Measurements from ENCODE around the gene IFT88.

IFT88 gene

GRCh38 chr13:20623000-20623399 lies 56.0 kb downstream of the IFT88 start:
- H3K9me3 ChIP-seq (ENCODE audit: control insufficient read depth, low read length) = no peaks in the 10 kb centered on the region
- 94 to 97% methylated on average over 3 of the region's 3 CpGs for WGBS, 2 experiments
- H3K4me3 ChIP-seq (ENCODE audit: insufficient read depth, low read depth, low read length) = no peak overlapping the region
- no peaks in the 10 kb centered on the region for H3K36me3 ChIP-seq (ENCODE audit: control insufficient read depth, insufficient read depth, low read length)
- no peaks in the 10 kb centered on the region for H3K4me1 ChIP-seq (ENCODE audit: control insufficient read depth, insufficient read depth, low read length)
- no peaks in the 10 kb centered on the region for H3K27me3 ChIP-seq (ENCODE audit: control insufficient read depth, insufficient read depth, low read length, poor library complexity, severe bottlenecking)
- H3K27ac ChIP-seq (ENCODE audit: insufficient read depth, low read depth, low read length, poor library complexity, severe bottlenecking) = no peak overlapping the region

GRCh38 chr13:20624213-20624612 lies 57.3 kb downstream of the IFT88 start:
- Histone ChIP-seq H3K27me3 (ENCODE audit: control insufficient read depth, insufficient read depth, low read length, poor library complexity, severe bottlenecking) (no peaks in the 10 kb centered on the region), H3K36me3 (ENCODE audit: control insufficient read depth, insufficient read depth, low read length) (no peaks in the 10 kb centered on the region), H3K4me1 (ENCODE audit: control insufficient read depth, insufficient read depth, low read length) (no peaks in the 10 kb centered on the region), H3K4me3 (ENCODE audit: insufficient read depth, low read depth, low read length) (no peak overlapping the region), H3K9me3 (ENCODE audit: control insufficient read depth, low read length) (no peaks in the 10 kb centered on the region), H3K27ac (ENCODE audit: insufficient read depth, low read depth, low read length, poor library complexity, severe bottlenecking) (no peak overlapping the region)
- WGBS, 2 experiments = 91 to 96% methylated on average over 4 of the region's 4 CpGs

DNA sequence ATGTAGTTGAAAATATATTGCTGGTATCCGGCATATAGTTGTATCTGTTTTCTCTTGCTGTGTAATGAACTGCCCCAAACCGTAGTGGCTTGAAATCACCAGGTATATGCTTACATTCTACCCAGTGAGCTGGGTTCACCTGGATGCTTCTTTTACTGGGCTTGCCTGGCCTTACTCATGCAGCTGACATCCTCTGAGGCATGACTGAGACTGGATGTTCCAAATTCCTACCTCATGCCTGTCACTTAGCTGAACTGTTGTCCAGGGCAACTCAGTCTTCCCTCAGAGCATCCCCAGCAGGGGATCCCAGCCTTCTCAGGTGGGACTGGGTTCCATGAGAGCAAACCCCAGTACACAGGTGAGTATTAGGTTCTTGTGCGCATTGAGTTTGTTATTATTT lies 66.8 kb downstream of the IFT88 start:
- H3K4me1 ChIP-seq (ENCODE audit: control insufficient read depth, insufficient read depth, low read length) = no peaks in the 10 kb centered on the region
- 89 to 98% methylated on average over 3 of the region's 3 CpGs for WGBS, 2 experiments
- H3K4me3 ChIP-seq (ENCODE audit: insufficient read depth, low read depth, low read length) = no peak overlapping the region
- H3K27ac ChIP-seq (ENCODE audit: insufficient read depth, low read depth, low read length, poor library complexity, severe bottlenecking) = no peak overlapping the region
- no peaks in the 10 kb centered on the region for H3K9me3 ChIP-seq (ENCODE audit: control insufficient read depth, low read length)
- no peaks in the 10 kb centered on the region for H3K36me3 ChIP-seq (ENCODE audit: control insufficient read depth, insufficient read depth, low read length)
- no peaks in the 10 kb centered on the region for H3K27me3 ChIP-seq (ENCODE audit: control insufficient read depth, insufficient read depth, low read length, poor library complexity, severe bottlenecking)

DNA sequence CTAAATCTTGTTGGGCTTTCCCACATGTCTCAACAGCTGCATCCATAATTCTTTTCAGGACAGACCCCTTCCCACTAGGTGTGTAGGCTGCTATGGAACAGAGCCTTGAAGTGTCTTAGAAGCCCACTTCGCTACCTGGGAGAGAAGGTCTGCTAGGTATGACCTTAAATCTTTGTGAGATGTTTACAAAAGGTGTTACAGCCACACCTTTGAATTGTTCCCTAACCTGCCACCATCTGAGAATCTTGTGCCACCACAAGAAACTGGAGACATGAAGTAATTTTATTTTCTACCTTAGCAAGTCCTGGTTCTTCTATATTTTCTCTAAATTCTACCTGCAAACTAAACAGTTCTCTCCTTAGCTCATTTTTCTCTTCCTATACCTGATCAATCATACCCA lies 69.1 kb downstream of the IFT88 start:
- no peaks in the 10 kb centered on the region for H3K27me3 ChIP-seq (ENCODE audit: control insufficient read depth, insufficient read depth, low read length, poor library complexity, severe bottlenecking)
- H3K36me3 ChIP-seq (ENCODE audit: control insufficient read depth, insufficient read depth, low read length) = no peaks in the 10 kb centered on the region
- no peak overlapping the region for H3K4me3 ChIP-seq (ENCODE audit: insufficient read depth, low read depth, low read length)
- WGBS, 2 experiments = 93 to 100% methylated on average over 1 of the region's 1 CpG
- H3K4me1 ChIP-seq (ENCODE audit: control insufficient read depth, insufficient read depth, low read length) = no peaks in the 10 kb centered on the region
- no peaks in the 10 kb centered on the region for H3K9me3 ChIP-seq (ENCODE audit: control insufficient read depth, low read length)
- H3K27ac ChIP-seq (ENCODE audit: insufficient read depth, low read depth, low read length, poor library complexity, severe bottlenecking) = no peak overlapping the region

DNA sequence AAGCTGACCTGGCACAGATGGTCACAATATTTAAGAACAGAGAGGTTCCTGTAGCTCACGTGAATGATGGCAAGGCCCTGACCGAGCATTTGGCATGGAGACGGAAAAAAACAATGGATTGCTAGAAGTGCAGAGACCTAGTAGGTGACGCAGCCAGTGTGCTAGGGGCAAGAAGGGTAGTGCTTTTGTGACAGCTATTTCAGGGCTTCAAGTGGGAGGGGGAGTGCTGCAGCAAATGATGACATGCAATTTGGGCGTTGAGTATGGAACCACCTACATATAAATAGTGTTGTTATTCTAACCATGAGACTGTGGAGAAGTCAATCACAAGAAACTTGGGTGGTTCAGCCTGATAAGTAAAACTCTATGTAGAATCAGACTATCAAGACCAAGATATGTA lies 70.9 kb downstream of the IFT88 start:
- H3K9me3 ChIP-seq (ENCODE audit: control insufficient read depth, low read length) = no peaks in the 10 kb centered on the region
- no peak overlapping the region for H3K4me3 ChIP-seq (ENCODE audit: insufficient read depth, low read depth, low read length)
- 94 to 97% methylated on average over 5 of the region's 5 CpGs for WGBS, 2 experiments
- no peaks in the 10 kb centered on the region for H3K4me1 ChIP-seq (ENCODE audit: control insufficient read depth, insufficient read depth, low read length)
- no peaks in the 10 kb centered on the region for H3K27me3 ChIP-seq (ENCODE audit: control insufficient read depth, insufficient read depth, low read length, poor library complexity, severe bottlenecking)
- H3K27ac ChIP-seq (ENCODE audit: insufficient read depth, low read depth, low read length, poor library complexity, severe bottlenecking) = no peak overlapping the region
- no peaks in the 10 kb centered on the region for H3K36me3 ChIP-seq (ENCODE audit: control insufficient read depth, insufficient read depth, low read length)

- H3K4me3 ChIP-seq (ENCODE audit: insufficient read depth, low read depth, low read length) = no peak overlapping the region
- H3K4me1 ChIP-seq (ENCODE audit: control insufficient read depth, insufficient read depth, low read length) = no peaks in the 10 kb centered on the region
- no peaks in the 10 kb centered on the region for H3K9me3 ChIP-seq (ENCODE audit: control insufficient read depth, low read length)
- 82 to 97% methylated on average over 1 to 2 of the region's 2 CpGs for WGBS, 2 experiments
- no peaks in the 10 kb centered on the region for H3K27me3 ChIP-seq (ENCODE audit: control insufficient read depth, insufficient read depth, low read length, poor library complexity, severe bottlenecking)
- no peak overlapping the region for H3K27ac ChIP-seq (ENCODE audit: insufficient read depth, low read depth, low read length, poor library complexity, severe bottlenecking)
- no peaks in the 10 kb centered on the region for H3K36me3 ChIP-seq (ENCODE audit: control insufficient read depth, insufficient read depth, low read length)
These were observed 80.8 kb downstream of the IFT88 start for GRCh38 chr13:20647758-20648157.

DNA sequence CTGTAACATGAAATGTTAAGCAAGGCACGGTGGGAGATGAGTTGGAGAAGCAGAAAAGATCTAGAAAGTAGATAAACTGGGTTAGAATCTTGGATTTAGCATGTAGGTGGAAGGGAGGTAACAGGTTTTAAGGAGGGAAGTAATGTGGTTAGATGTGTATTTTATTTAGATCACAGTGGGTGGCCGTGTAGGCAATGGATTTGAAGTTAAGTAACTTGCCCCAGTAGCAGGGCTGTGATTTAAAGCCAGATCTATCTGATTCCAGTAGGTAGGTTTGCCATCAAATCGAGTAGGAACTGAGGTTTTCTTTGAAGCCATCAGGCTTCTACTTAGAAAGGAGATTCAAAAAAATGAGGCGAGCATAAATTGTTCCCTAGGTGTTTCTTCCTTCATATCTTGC lies 86.0 kb downstream of the IFT88 start:
- H3K27me3 ChIP-seq (ENCODE audit: control insufficient read depth, insufficient read depth, low read length, poor library complexity, severe bottlenecking) = no peaks in the 10 kb centered on the region
- no peaks in the 10 kb centered on the region for H3K36me3 ChIP-seq (ENCODE audit: control insufficient read depth, insufficient read depth, low read length)
- H3K4me1 ChIP-seq (ENCODE audit: control insufficient read depth, insufficient read depth, low read length) = no peaks in the 10 kb centered on the region
- no peaks in the 10 kb centered on the region for H3K9me3 ChIP-seq (ENCODE audit: control insufficient read depth, low read length)
- H3K27ac ChIP-seq (ENCODE audit: insufficient read depth, low read depth, low read length, poor library complexity, severe bottlenecking) = no peak overlapping the region
- no peak overlapping the region for H3K4me3 ChIP-seq (ENCODE audit: insufficient read depth, low read depth, low read length)
- 86 to 88% methylated on average over 4 of the region's 4 CpGs for WGBS, 2 experiments

GRCh38 chr13:20654156-20654555 lies 87.2 kb downstream of the IFT88 start:
- Histone ChIP-seq H3K4me1 (ENCODE audit: control insufficient read depth, insufficient read depth, low read length) (no peaks in the 10 kb centered on the region), H3K9me3 (ENCODE audit: control insufficient read depth, low read length) (no peaks in the 10 kb centered on the region), H3K36me3 (ENCODE audit: control insufficient read depth, insufficient read depth, low read length) (no peaks in the 10 kb centered on the region), H3K4me3 (ENCODE audit: insufficient read depth, low read depth, low read length) (no peak overlapping the region), H3K27ac (ENCODE audit: insufficient read depth, low read depth, low read length, poor library complexity, severe bottlenecking) (no peak overlapping the region), H3K27me3 (ENCODE audit: control insufficient read depth, insufficient read depth, low read length, poor library complexity, severe bottlenecking) (no peaks in the 10 kb centered on the region)
- 91 to 100% methylated on average over 1 of the region's 1 CpG for WGBS, 2 experiments

DNA sequence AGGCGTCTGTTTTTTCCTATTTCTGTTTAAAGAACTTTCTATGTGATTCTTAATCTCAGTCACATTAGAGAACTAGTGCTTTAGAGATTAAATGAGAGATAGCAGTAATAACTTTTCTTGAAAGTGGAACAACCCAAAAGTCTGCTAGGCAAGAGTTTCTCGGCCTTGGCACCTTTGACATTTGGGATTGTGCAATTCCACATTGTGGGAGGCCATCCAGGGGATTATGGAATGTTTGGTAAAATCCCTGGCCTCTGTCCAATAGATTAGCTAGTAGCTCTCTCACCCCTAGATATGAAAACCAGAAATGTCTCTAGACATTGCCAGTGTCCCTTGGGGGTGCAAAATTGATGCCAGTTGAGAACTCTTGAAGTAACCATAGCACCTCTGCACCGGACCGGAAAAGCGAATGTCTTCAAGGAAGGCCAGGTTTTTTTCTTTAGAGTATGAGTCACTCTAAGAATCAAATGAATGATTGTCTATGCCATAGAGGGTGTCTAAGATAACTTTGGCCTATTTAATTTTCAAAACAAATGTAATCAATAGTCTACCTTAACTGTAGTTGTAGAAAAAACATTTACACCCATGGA lies 91.6 kb downstream of the IFT88 start:
- no peak overlapping the region for H3K27ac ChIP-seq (ENCODE audit: insufficient read depth, low read depth, low read length, poor library complexity, severe bottlenecking)
- H3K9me3 ChIP-seq (ENCODE audit: control insufficient read depth, low read length) = no peaks in the 10 kb centered on the region
- no peak overlapping the region for H3K4me3 ChIP-seq (ENCODE audit: insufficient read depth, low read depth, low read length)
- no peaks in the 10 kb centered on the region for H3K36me3 ChIP-seq (ENCODE audit: control insufficient read depth, insufficient read depth, low read length)
- H3K27me3 ChIP-seq (ENCODE audit: control insufficient read depth, insufficient read depth, low read length, poor library complexity, severe bottlenecking) = no peaks in the 10 kb centered on the region
- WGBS, 2 experiments = 67 to 79% methylated on average over 4 to 5 of the region's 5 CpGs
- no peaks in the 10 kb centered on the region for H3K4me1 ChIP-seq (ENCODE audit: control insufficient read depth, insufficient read depth, low read length)

- H3K27ac ChIP-seq (ENCODE audit: insufficient read depth, low read depth, low read length, poor library complexity, severe bottlenecking) = no peak overlapping the region
- no peaks in the 10 kb centered on the region for H3K9me3 ChIP-seq (ENCODE audit: control insufficient read depth, low read length)
- no peaks in the 10 kb centered on the region for H3K27me3 ChIP-seq (ENCODE audit: control insufficient read depth, insufficient read depth, low read length, poor library complexity, severe bottlenecking)
- H3K4me1 ChIP-seq (ENCODE audit: control insufficient read depth, insufficient read depth, low read length) = no peaks in the 10 kb centered on the region
- no peak overlapping the region for H3K4me3 ChIP-seq (ENCODE audit: insufficient read depth, low read depth, low read length)
- no peaks in the 10 kb centered on the region for H3K36me3 ChIP-seq (ENCODE audit: control insufficient read depth, insufficient read depth, low read length)
These were observed 97.4 kb downstream of the IFT88 start for GRCh38 chr13:20664351-20664750.

DNA sequence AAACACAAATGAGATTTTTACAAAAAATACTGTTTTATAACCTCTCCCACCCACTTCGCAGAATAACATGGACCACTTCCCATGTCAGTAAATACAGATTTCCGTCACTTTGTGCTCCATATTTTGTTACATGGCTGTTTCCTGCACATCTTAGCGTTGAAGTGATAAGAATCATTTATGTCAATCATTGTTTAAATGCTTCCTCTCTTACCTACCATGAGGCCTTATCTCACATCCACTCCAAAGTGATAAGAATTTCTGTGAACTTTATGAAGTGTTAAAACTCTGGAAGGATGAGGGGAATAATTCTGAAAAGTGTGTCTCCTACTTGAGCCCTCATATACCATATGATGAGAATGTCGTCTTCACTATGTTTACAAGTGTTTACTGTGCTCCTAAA lies 100.0 kb downstream of the IFT88 start:
- Histone ChIP-seq H3K4me1 (ENCODE audit: control insufficient read depth, insufficient read depth, low read length) (no peaks in the 10 kb centered on the region), H3K36me3 (ENCODE audit: control insufficient read depth, insufficient read depth, low read length) (no peaks in the 10 kb centered on the region), H3K9me3 (ENCODE audit: control insufficient read depth, low read length) (no peaks in the 10 kb centered on the region), H3K27ac (ENCODE audit: insufficient read depth, low read depth, low read length, poor library complexity, severe bottlenecking) (no peak overlapping the region), H3K4me3 (ENCODE audit: insufficient read depth, low read depth, low read length) (no peak overlapping the region), H3K27me3 (ENCODE audit: control insufficient read depth, insufficient read depth, low read length, poor library complexity, severe bottlenecking) (no peaks in the 10 kb centered on the region)
- WGBS, 2 experiments = 96 to 97% methylated on average over 3 to 4 of the region's 4 CpGs
